ENCODE measurements around the gene ABCC4. TPM values are rescaled to one million over a fixed set of nuclear protein-coding genes. Genes with fewer than 3 reads are reported as not detected.

The ABCC4 gene
- total RNA-seq, 1 donor from 2014 or later, result 1.6 TPM

DNA sequence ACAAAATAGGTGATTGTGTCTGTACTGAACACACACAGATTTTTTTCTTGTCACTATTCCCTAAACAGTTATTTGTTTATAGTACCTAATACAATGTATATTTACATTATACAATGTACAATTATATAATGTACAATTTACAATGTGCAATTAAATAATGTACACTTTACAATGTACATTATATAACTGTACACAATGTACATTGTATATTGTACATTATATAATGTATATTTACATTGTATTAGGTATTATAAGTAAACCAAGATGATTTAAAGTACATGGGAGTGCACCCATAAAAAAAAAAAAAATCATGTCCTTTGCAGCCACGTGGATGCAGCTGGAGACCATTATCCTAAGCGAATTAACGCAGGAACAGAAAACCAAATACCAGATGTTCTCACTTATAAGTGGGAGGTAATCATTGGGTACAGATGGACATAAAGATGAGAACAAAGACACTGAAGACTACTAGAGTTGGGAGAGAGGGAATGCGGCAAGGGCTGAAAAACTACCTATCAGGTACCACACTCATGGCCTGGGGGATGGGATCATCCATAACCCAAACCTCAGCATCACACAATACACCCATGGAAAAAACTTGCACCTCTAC is 68.1 kb downstream of the ABCC4 start:
- no peak for DNase-seq (ENCODE audit: low read depth in 2 of 2)

DNA sequence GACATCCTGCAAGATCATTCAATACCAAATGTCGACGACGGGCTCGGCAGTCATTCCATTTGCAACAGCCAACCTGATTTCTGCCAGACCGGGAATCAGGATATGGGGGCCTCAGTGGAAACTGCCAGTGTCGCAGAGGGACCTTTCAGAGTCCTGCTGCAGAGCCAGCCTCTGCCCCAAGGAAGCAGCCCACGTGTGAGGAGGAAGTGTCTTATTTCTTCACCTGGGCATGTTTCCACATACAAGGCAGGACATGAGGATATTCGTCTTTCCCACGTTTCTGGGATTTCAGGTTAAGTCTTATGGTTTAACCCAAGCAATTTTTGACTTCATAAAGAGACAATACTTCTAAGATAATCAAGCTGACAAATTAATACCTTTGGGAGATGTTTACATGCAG is 69.9 kb downstream of the ABCC4 start:
- no peak for DNase-seq (ENCODE audit: low read depth in 2 of 2)

GRCh38 chr13:95229855-95230254 is 71.4 kb downstream of the ABCC4 start:
- no peak for DNase-seq (ENCODE audit: low read depth in 2 of 2)

- no peak for DNase-seq (ENCODE audit: low read depth in 2 of 2)
Measured at GRCh38 chr13:95228130-95228529, 73.1 kb downstream of the ABCC4 start.

GRCh38 chr13:95226932-95227695 is 74.1 kb downstream of the ABCC4 start:
- no peak for DNase-seq (ENCODE audit: low read depth in 2 of 2)

DNA sequence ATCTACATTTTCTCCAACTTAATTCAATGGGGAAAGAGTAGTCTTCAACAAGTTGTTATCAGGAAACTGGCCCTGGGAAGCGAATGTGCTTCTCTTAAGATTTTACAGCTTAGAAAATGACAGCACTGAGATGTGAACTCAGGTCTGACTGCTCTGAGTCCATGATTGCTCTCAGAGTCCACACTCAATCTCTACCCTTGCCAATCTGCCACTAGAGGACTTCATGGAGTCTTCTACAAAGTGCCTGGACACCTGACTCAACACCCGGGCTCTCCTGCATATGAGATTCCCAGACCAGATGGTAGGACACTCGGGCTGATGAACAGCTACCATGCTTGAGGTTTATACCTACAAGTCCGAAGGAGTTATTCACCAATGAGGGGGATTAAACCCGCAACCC is 74.8 kb downstream of the ABCC4 start:
- DNase-seq (ENCODE audit: low read depth in 2 of 2), result no peak

- DNase-seq (ENCODE audit: low read depth in 2 of 2), result no peak
Measured at GRCh38 chr13:95226050-95226449, 75.2 kb downstream of the ABCC4 start.

DNA sequence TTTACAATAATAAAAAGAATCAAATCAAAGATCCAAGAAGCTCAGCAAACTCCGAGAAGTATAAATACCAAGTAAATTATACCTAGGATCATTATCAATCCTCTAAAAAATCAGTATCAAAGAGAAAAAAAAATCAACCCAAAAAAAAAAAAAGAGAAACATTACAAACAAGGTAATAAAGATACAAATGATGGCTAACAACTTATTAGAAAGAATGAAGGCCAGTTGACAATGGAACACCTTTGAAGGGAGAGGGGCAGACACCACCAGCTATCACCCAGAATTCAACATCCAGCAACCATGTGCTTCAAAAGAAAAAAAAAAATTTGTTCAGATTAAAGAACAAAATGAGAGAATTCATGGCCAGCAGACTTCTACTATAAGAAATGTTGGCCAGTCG is 77.2 kb downstream of the ABCC4 start:
- no peak for DNase-seq (ENCODE audit: low read depth in 2 of 2)

- DNase-seq (ENCODE audit: low read depth in 2 of 2), result no peak
Measured at GRCh38 chr13:95222733-95223018, 78.6 kb downstream of the ABCC4 start.

GRCh38 chr13:95221971-95222732 is 79.1 kb downstream of the ABCC4 start:
- no peak for DNase-seq (ENCODE audit: low read depth in 2 of 2)

DNA sequence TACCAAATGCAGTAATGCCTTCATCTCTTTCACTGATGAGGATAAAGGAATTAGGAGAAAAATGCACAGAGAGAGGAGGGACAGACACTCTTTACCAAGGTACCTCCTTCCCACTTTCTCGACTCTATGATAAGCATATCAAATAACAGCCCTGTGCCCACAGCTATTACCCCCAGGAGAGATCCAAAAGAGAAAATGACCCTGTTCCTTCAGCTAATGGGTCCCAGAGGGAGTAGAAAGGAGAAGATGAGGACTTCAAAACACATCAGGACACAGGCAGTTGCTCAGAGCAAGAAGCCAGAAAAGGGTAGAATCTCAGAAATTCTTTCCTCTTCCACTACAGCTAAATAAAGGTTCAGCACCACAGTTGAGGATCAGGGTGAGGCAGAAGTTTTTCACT is 80.6 kb downstream of the ABCC4 start:
- no peak for DNase-seq (ENCODE audit: low read depth in 2 of 2)

GRCh38 chr13:95217920-95218830 is 83.1 kb downstream of the ABCC4 start:
- no peak for DNase-seq (ENCODE audit: low read depth in 2 of 2)

DNA sequence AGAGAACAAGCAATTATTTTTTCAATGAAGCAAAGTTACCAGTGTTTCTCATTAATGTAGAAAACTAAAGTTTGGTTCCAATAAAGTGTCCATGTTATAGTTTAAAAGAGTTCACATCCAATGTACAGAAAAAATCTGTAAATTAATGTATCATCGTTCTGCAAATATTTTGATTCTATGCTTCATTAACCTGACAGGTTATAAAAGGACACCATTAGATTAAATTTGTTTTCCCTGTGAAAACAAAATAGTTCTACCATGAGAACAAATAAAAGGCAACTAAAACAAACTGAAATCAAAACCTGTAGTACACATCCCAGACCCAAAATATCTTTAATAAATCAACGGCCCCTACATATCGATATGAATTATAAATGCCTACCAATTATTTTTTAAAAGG is 85.1 kb downstream of the ABCC4 start:
- DNase-seq (ENCODE audit: low read depth in 2 of 2), result no peak

DNA sequence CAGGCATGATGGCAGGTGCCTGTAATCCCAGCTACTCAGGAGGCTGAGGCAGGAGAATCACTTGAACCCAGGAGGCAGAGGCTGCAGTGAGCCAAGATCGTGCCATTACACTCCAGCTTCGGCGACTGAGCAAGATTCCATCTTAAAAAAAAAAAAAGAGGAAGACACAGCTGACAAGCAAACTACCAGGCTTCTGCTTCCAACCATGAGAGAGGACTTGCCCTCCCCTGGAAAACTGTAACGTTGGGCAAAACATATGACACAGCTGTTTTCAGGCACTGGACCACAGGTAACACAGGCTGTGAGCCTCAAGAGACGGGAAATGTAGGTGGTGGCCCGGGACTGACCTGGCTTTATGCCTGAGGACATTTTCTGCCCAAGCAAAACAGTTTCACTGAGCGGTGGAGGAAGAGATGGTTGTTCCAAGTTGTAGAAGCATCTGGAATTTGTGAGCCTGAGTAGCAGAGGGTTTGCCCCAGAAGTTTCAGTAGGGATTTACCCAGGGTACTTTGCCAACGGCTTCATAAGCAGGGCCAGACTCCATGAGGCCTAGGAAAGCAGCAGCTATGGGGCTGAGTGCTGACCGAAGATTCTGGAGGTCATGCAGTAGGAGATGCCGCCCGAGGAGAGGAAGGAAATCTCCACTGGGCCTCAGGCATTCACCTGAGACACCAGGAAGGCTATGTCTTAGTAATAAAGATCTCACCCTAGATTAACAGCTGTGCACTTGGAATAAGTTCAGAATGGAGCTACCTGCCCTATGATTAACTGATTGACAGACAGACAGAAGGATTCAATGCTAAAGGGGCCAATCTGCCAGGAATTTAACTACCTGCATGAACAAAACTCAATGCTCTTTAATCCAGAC is 88.0 kb downstream of the ABCC4 start:
- DNase-seq (ENCODE audit: low read depth in 2 of 2), result no peak

GRCh38 chr13:95209109-95209508 is 92.1 kb downstream of the ABCC4 start:
- no peak for DNase-seq (ENCODE audit: low read depth in 2 of 2)

- DNase-seq (ENCODE audit: low read depth in 2 of 2), result no peak
Measured at GRCh38 chr13:95207769-95208366, 93.4 kb downstream of the ABCC4 start.

GRCh38 chr13:95206116-95206515 is 95.1 kb downstream of the ABCC4 start:
- no peak for DNase-seq (ENCODE audit: low read depth in 2 of 2)

GRCh38 chr13:95204231-95204765 is 97.0 kb downstream of the ABCC4 start:
- peak in 1 of 2 donors; percentile 62 for DNase-seq (ENCODE audit: low read depth in 2 of 2)

DNA sequence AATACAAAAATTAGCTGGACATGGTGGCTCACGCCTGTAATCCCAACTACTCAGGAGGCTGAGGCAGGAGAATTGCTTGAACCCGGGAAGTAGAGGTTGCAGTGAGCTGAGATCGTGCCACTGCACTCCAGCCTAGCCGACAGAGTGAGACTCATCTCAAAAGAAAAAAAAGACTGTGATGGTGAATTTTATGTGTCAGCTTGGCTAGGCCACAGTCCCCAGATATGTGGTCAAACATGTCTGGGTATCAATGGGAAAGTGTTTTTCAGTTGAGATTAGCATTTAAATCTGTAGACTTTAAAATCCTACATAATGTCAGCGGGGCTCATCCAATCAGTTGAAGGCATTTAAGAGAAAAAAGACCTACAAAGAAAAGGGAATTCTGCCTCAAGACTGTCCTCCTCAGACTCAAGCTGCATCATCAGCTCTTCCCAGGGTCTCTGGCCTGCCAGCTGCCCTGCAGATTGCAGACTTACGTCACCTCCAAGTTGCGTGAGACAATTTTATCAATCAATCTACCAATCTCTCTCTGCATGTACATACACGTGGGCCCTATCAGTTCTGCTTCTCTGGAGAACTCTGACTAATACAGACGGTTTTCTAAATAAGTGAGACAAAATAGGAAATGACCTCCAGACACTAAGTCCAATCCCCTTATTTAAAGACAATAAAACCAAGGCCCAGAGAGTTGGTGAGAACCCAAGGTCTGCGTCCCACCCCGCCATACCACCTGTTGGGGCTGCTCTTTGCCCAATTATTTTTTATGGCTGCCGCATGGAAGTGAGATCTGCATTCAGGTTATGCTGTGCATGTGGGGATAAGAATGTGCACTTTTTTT is 99.2 kb downstream of the ABCC4 start:
- peak in 1 of 2 donors; percentile 98 for DNase-seq (ENCODE audit: low read depth in 2 of 2)
